SH-SY5Y (cell line): ENCODE data around the gene WASHC3.

Experiments
- GATA2 ChIP-seq: IDR thresholded peaks from 2 replicates; pipeline ENCODE4 v1.6.1; 2011; ENCODE audit warnings: mild to moderate bottlenecking, low read depth, low read length
- GATA3 ChIP-seq: IDR thresholded peaks from 2 replicates; pipeline ENCODE4 v1.6.1; 2011; ENCODE audit warnings: low read depth, mild to moderate bottlenecking, low read length, moderate library complexity

Gene WASHC3

DNA sequence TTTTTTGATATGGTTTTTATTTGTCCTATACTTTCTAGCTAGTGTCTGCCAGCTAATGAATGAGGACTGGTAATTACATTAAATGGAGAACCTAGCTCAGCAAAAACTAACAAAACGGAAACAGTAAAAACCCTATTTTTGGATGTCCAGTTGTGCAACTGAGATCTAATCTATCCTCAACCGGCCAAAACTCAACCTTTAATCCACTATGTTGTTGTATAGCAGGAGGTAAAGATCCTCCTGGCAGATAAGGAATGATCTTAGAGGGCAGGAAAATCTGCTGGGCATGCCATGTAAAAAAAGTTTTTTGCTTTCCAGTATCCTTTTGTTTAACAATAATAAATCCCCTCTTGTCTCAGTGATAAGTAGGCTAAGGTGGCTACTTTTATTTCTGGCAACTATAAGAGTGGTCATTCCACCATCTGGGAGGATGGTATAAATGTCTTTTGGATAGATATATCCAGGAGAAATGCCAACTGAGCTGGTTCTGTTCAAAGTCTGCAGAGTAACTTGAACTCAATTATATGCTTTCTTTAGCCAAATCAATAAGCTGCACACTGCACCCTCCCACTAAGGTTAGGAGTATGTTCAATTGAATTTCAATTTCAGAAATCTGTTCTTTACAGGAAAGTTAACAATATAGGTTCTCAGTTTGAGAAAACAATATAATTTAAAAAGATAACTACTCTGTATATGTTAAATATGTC, 40.1 kb downstream of the WASHC3 start:
- TF ChIP-seq GATA3 (peak; percentile 35; the same call in 1 of the 2 replicates), GATA2 (0 out of 2 replicates have a peak, but pooled peaks have one; percentile 25)

DNA sequence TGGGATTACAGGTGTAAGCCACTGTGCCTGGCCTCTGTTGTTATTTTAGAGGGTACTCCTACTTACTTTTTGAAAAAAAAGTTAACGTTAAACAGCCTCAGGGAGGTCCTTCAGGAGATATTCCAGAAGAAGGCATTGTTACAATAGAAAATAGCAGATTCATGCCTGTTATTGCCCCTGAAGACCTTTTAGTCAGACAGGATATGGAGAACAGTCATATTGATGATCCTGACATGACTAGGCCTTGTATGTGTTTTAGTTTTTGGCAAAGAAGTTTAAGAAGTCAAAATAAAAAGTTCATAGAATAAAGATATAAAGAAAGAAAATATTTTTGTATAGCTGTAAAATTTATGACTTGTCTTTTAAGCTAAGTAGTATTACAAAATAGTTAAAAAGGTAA, 45.3 kb downstream of the WASHC3 start:
- TF ChIP-seq GATA2 (no peak), GATA3 (no peak)

DNA sequence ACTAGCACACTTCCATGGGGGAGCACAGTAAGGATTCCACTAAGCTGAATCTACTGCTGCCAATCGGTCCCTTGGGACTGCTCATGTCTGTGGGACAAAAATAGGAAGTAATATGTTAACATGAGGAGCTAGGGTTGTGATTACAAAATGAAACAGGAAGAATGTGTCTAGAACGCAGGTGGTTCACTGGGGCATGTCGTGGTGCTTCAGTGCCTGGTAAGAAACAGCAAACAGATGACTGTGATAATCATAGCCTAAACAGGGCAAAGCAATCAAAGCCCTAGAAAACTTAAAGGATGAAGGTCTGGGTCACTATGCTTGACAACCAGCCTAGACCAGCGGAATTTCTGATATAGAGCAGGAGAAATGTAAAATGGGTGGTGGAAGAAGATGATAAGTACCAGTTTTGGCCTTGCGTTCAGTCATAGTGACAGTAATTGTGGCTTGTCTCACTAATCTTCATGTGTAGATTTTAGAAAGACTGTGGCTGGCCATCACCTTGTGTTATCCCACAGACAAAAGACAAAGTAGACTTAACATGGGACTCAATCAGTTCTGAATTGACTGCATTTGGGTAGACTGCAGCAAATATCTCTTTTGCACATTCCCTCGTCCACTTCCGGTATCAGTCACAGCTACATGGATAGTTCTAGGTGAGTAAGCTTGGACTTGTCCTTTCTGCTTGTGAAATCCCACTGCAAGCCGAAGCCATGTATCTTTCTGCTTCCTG, 51.4 kb downstream of the WASHC3 start:
- TF ChIP-seq GATA2 = no peak
- no peak for TF ChIP-seq GATA3

DNA sequence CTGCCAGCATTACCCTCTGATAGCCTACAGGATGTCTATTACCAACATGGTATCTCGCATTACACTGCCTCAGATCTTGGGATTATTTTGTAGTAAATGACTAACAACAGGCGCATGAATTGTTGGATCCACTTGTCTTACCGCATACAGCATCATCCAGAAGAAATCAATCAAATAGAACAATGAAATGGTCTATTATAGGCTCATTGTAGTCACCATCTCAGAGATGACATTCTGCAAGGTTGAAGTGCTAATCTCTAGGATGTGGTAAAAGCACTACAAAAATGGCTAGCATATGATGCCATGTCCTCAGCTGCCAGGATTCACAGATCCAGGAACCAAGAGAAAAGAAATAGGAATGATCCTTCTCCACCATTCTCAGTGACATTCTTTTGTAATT, 52.0 kb downstream of the WASHC3 start:
- TF ChIP-seq GATA3 (no peak), GATA2 (no peak)

GRCh38 chr12:102008615-102009126, 53.1 kb downstream of the WASHC3 start:
- no peak for TF ChIP-seq GATA3
- TF ChIP-seq GATA2 = no peak

DNA sequence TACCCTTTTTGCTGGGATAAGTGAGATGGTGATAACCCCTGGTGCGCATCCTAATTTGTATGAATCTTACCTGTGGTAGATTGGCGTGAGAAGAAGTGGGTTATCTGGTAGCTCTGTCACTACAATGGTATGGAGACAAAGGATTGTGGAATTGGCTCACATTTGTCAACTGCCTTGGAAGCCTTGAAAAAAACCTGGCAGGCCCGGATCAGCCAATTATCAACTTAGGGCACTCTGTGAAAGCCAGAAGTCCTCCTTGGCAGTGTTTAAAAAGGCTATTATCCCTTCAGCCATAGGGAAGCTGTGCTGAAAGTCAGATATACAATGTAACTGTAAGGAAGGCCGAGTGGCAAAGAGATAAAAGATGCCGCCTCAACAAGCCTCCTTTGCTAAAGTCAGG, 56.5 kb downstream of the WASHC3 start:
- TF ChIP-seq GATA2 (no peak), GATA3 (no peak)

GRCh38 chr12:101997102-101997501, 64.7 kb downstream of the WASHC3 start:
- TF ChIP-seq GATA3 = no peak
- TF ChIP-seq GATA2 = no peak

DNA sequence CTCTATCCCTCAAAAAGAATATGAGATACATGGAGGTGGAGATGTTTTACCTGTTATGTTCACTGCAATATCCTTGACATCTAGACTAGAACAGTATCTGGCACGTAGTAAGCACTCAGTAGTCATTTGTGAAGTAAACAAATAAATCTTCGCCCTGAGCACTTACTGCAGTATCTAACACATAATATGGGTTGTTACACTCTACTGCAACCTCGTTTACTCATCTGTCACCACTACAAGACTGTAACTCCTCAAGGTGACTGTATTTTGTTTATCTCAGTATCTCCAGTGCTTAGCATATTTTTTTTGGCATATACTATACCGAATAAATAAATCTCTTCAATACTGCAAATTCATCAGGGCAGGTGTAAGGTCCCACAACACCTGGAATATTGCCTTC, 66.1 kb downstream of the WASHC3 start:
- TF ChIP-seq GATA2 = no peak
- no peak for TF ChIP-seq GATA3

GRCh38 chr12:101992091-101992490, 69.7 kb downstream of the WASHC3 start:
- TF ChIP-seq GATA3 = no peak
- no peak for TF ChIP-seq GATA2

- TF ChIP-seq GATA2 (no peak), GATA3 (no peak)
These were observed 79.5 kb downstream of the WASHC3 start for GRCh38 chr12:101982307-101982706.

GRCh38 chr12:101981868-101982267, 79.9 kb downstream of the WASHC3 start:
- TF ChIP-seq GATA2 (no peak), GATA3 (no peak)

DNA sequence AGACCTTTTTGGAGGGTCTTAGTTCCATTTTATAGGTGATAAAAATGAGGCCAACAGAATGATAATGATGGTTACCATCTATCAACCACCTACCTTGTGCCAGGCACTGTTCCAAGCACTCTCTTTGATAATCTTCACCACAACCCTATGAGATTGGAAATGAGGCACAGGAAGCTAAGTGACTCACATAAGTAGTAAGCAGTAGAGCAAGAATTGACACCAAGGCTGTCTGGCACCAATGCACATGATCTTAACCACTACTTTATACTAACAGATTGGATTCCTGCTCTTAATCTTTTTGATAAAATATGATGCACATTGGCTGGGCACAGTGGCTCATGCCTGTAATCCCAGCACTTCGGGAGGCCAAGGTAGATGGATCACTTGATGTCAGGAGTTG, 93.0 kb downstream of the WASHC3 start:
- TF ChIP-seq GATA3 = no peak
- TF ChIP-seq GATA2 = no peak

- TF ChIP-seq GATA3 (no peak), GATA2 (no peak)
These were observed 94.3 kb downstream of the WASHC3 start for GRCh38 chr12:101967506-101967905.

GRCh38 chr12:101966496-101966895, 95.3 kb downstream of the WASHC3 start:
- TF ChIP-seq GATA3 (no peak), GATA2 (no peak)

DNA sequence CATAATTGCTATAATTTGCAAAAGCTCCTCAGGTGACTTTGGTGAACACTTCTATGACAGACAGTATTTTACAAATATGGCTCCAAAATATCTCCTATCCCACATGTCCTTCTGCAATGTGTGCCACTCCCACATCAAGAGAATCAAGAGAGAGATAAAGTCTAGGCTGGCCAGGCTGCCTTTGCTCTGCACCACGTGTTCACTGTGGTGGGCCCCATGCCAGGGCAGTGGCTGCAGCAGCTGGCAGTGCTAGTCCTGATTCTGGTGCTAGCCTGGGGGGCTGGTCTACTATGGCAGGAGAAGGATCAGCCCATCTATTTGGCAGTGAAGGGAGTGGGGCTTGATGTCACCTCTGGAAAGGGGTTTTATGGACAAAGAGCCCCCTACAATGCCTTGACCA, 98.1 kb downstream of the WASHC3 start:
- TF ChIP-seq GATA3 (no peak), GATA2 (no peak)
